NCI-H510A treated with DMSO at 0.1 percent for 48 hours (cell line): ENCODE measurements around the gene LTO1.
"Not testable (repeated sequence)": the region's sequence is repeated elsewhere in the genome, so short reads cannot be mapped to it uniquely, and the experiment has no call there.

Experiments used
- DNase-seq: peaks from one replicate; lab custom pipeline; 2025; lab: John Stamatoyannopoulos, UW

LTO1 gene

GRCh38 chr11:69700278-69701140 is 25.4 kb upstream of the LTO1 start:
- DNase-seq, result peak; percentile 60

GRCh38 chr11:69699213-69699612 is 24.1 kb upstream of the LTO1 start:
- peak; percentile 81 for DNase-seq

- no peak for DNase-seq
Measured at GRCh38 chr11:69698362-69698761, 23.2 kb upstream of the LTO1 start.

- no peak for DNase-seq
Measured at GRCh38 chr11:69697861-69698260, 22.7 kb upstream of the LTO1 start.

- no peak for DNase-seq
Measured at GRCh38 chr11:69697469-69697843, 22.3 kb upstream of the LTO1 start.

GRCh38 chr11:69696749-69697468 is 21.8 kb upstream of the LTO1 start:
- peak; percentile 82 for DNase-seq

GRCh38 chr11:69695995-69696394 is 20.8 kb upstream of the LTO1 start:
- DNase-seq, result not testable (repeated sequence)

GRCh38 chr11:69695581-69695980 is 20.4 kb upstream of the LTO1 start:
- no peak for DNase-seq

- DNase-seq, result peak; percentile 13
Measured at GRCh38 chr11:69694781-69695180, 19.6 kb upstream of the LTO1 start.

- DNase-seq, result no peak
Measured at GRCh38 chr11:69692422-69692821, 17.3 kb upstream of the LTO1 start.

- no peak for DNase-seq
Measured at GRCh38 chr11:69691463-69691862, 16.3 kb upstream of the LTO1 start.

- no peak for DNase-seq
Measured at GRCh38 chr11:69689484-69690319, 14.5 kb upstream of the LTO1 start.

GRCh38 chr11:69687969-69688771 is 13.0 kb upstream of the LTO1 start:
- peak; percentile 4 for DNase-seq

GRCh38 chr11:69686856-69687255 is 11.7 kb upstream of the LTO1 start:
- no peak for DNase-seq

- DNase-seq, result no peak
Measured at GRCh38 chr11:69686452-69686851, 11.3 kb upstream of the LTO1 start.

GRCh38 chr11:69685348-69685747 is 10.2 kb upstream of the LTO1 start:
- no peak for DNase-seq

- no peak for DNase-seq
Measured at GRCh38 chr11:69684651-69685050, 9.5 kb upstream of the LTO1 start.

GRCh38 chr11:69683764-69684333 is 8.7 kb upstream of the LTO1 start:
- no peak for DNase-seq

GRCh38 chr11:69682681-69683326 is 7.7 kb upstream of the LTO1 start:
- DNase-seq, result no peak

- no peak for DNase-seq
Measured at GRCh38 chr11:69682221-69682620, 7.1 kb upstream of the LTO1 start.

GRCh38 chr11:69680688-69681087 is 5.5 kb upstream of the LTO1 start:
- DNase-seq, result no peak
